OCI-LY7 (cell line): ENCODE results near the gene DPH1. TPM values are rescaled to one million over a fixed set of nuclear protein-coding genes. Genes with fewer than 3 reads are reported as not detected.

Experiments used
- BruUV-seq: library from RNA; stranded (reverse); fragments of 400-500 nt; replicated peaks from 2 replicates; lab custom pipeline; 2021; lab: Mats Ljungman, UMichigan
- CTCF ChIA-PET: fragments of 300-600 bp; sonication (Branson Sonifier 250); formaldehyde crosslinking; loops from one replicate; lab custom pipeline; 2022; ENCODE audit warnings: antibody characterized with exemption; ENCODE audit not compliant: unreplicated experiment; lab: Charles Lee
- POLR2A ChIA-PET: fragments of 300-600 bp; sonication (Branson Sonifier 250); formaldehyde crosslinking; loops from one replicate; lab custom pipeline; 2022; ENCODE audit warnings: antibody characterized with exemption; lab: Charles Lee
- DNase-seq: peaks from one replicate; pipeline ENCODE4 v3.0.0-alpha.2; 2015; ENCODE audit warnings: low spot score
- H2AFZ ChIP-seq: fragments of 200-600 bp; sonication (generic), shearing (Covaris generic); 2 replicates; pipeline ENCODE4 v1.6.1; 2014; ENCODE audit warnings: mild to moderate bottlenecking, antibody characterized with exemption, low read length, moderate library complexity
- H3K27ac ChIP-seq: fragments of 200-600 bp; sonication (generic); 2 replicates; pipeline ENCODE4 v1.5.1; 2014; ENCODE audit warnings: mixed run types, low read depth, mild to moderate bottlenecking, moderate library complexity, low read length, inconsistent platforms; ENCODE audit not compliant: poor library complexity, severe bottlenecking
- H3K36me3 ChIP-seq: fragments of 200-600 bp; sonication (generic); 2 replicates; pipeline ENCODE4 v1.6.1; 2014; ENCODE audit warnings: mild to moderate bottlenecking, antibody characterized with exemption, low read length, moderate library complexity, mixed read lengths; ENCODE audit not compliant: insufficient read depth
- H3K4me1 ChIP-seq: fragments of 200-600 bp; sonication (generic); 2 replicates; pipeline ENCODE4 v1.5.1; 2014; ENCODE audit warnings: mild to moderate bottlenecking, low read length; ENCODE audit not compliant: insufficient read depth, poor library complexity, severe bottlenecking
- H3K4me2 ChIP-seq: fragments of 200-600 bp; sonication (generic); 2 replicates; pipeline ENCODE4 v1.6.1; 2014; ENCODE audit warnings: mild to moderate bottlenecking, low read length
- H3K4me3 ChIP-seq: fragments of 200-600 bp; sonication (generic); 2 replicates; pipeline ENCODE4 v1.5.1; 2014; ENCODE audit warnings: mild to moderate bottlenecking, low read depth, low read length; ENCODE audit not compliant: poor library complexity, severe bottlenecking
- H3K79me2 ChIP-seq: fragments of 200-600 bp; sonication (generic); 2 replicates; pipeline ENCODE4 v1.6.1; 2016; ENCODE audit warnings: low read depth, mild to moderate bottlenecking, low read length, moderate library complexity, mixed read lengths; ENCODE audit not compliant: insufficient read depth
- H3K9me2 ChIP-seq: fragments of 200-600 bp; sonication (generic); 2 replicates; pipeline ENCODE4 v1.6.1; 2016; ENCODE audit warnings: mild to moderate bottlenecking, low read length, mixed read lengths; ENCODE audit not compliant: insufficient read depth
- H3K9me3 ChIP-seq: fragments of 200-600 bp; sonication (generic); 2 replicates; pipeline ENCODE4 v1.6.1; 2014; ENCODE audit warnings: mild to moderate bottlenecking, mixed run types, low read length, mixed read lengths
- H4K20me1 ChIP-seq: fragments of 200-600 bp; sonication (generic); 2 replicates; pipeline ENCODE4 v1.6.1; 2014; ENCODE audit warnings: mild to moderate bottlenecking, antibody characterized with exemption, low read length, moderate library complexity, mixed read lengths; ENCODE audit not compliant: insufficient read depth
- CTCF ChIP-seq: fragments of 200-600 bp; sonication (generic); conservative IDR thresholded peaks from 2 replicates; pipeline ENCODE4 v1.5.1; 2014; ENCODE audit warnings: mild to moderate bottlenecking, antibody characterized with exemption, low read length, moderate library complexity, mixed read lengths
- EZH2phosphoT487 ChIP-seq: fragments of 200-600 bp; sonication (generic); IDR thresholded peaks from 2 replicates; pipeline ENCODE4 v1.6.1; 2018; ENCODE audit warnings: low read depth, borderline replicate concordance, mild to moderate bottlenecking, mixed run types, antibody characterized with exemption, low read length, moderate library complexity, mixed read lengths
- intact Hi-C: fragments of 100-400 bp; cut with micrococcal nuclease; formaldehyde crosslinking; loops from one replicate; pipeline ENCODE4 v1.10.0; 2022; ENCODE audit not compliant: unreplicated experiment
- total RNA-seq, 2 experiments: library from RNA; depleted of rRNA in 1 of 2; stranded (reverse); fragments of >200 nt in 1 of 2; shearing (Covaris generic) in 1 of 2; gene quantifications; 2 replicates each; pipeline ENCODE4 v1.2.3, GENCODE V29; 2014 to 2022

The DPH1 gene
- total RNA-seq, 2 experiments from 2014 or later, result 26.5 to 35.1 TPM

- Histone ChIP-seq H3K27ac (no peak overlapping the region), H3K79me2 (no peaks in the 10 kb centered on the region), H3K9me2 (no peaks in the 10 kb centered on the region), H3K36me3 (no peaks in the 10 kb centered on the region), H2AFZ (no peak overlapping the region), H4K20me1 (no peaks in the 10 kb centered on the region), H3K4me3 (no peak overlapping the region), H3K4me1 (no peaks in the 10 kb centered on the region), H3K4me2 (no peak overlapping the region), H3K9me3 (no peaks in the 10 kb centered on the region)
- CTCF ChIA-PET, result no interaction called here
- intact Hi-C loops, result no loop called here
- no peak for DNase-seq
- POLR2A ChIA-PET, result no interaction called here
- TF ChIP-seq EZH2phosphoT487 (no peak), CTCF (no peak)
- BruUV-seq, result no TSS peak
Measured at GRCh38 chr17:1985093-1985492, 44.9 kb upstream of the DPH1 start.

- no peak overlapping the region for H2AFZ ChIP-seq
- intact Hi-C loops, result no loop called here
- no peak for TF ChIP-seq EZH2phosphoT487
- no peak for TF ChIP-seq CTCF
- CTCF ChIA-PET, result no interaction called here
- no peaks in the 10 kb centered on the region for H3K79me2 ChIP-seq
- no peaks in the 10 kb centered on the region for H3K36me3 ChIP-seq
- H3K4me1 ChIP-seq, result no peaks in the 10 kb centered on the region
- DNase-seq, result no peak
- H3K4me2 ChIP-seq, result no peak overlapping the region
- no TSS peak for BruUV-seq
- H3K9me3 ChIP-seq, result no peaks in the 10 kb centered on the region
- no peak overlapping the region for H3K4me3 ChIP-seq
- no peak overlapping the region for H3K27ac ChIP-seq
- no peaks in the 10 kb centered on the region for H3K9me2 ChIP-seq
- POLR2A ChIA-PET, result no interaction called here
- no peaks in the 10 kb centered on the region for H4K20me1 ChIP-seq
Measured at GRCh38 chr17:1985686-1986085, 44.3 kb upstream of the DPH1 start.

GRCh38 chr17:1986783-1987451, 43.0 kb upstream of the DPH1 start:
- H3K4me1 ChIP-seq, result no peaks in the 10 kb centered on the region
- BruUV-seq, result no TSS peak
- no peak overlapping the region for H3K4me2 ChIP-seq
- no peak overlapping the region for H3K27ac ChIP-seq
- no peaks in the 10 kb centered on the region for H3K9me2 ChIP-seq
- no peaks in the 10 kb centered on the region for H3K79me2 ChIP-seq
- H3K4me3 ChIP-seq, result no peak overlapping the region
- H3K9me3 ChIP-seq, result no peaks in the 10 kb centered on the region
- H3K36me3 ChIP-seq, result no peaks in the 10 kb centered on the region
- ChIA-PET CTCF (no interaction called here), POLR2A (no interaction called here)
- no peaks in the 10 kb centered on the region for H4K20me1 ChIP-seq
- DNase-seq, result no peak
- no peak overlapping the region for H2AFZ ChIP-seq
- TF ChIP-seq EZH2phosphoT487 (no peak), CTCF (no peak)
- intact Hi-C loops, result no loop called here
